VCaP (cell line): ENCODE measurements around the gene SFN.
"Not testable (repeated sequence)": the region's sequence is repeated elsewhere in the genome, so short reads cannot be mapped to it uniquely, and the experiment has no call there.

Experiments used
- H3K27ac ChIP-seq: fragments of 450-650 bp; 2 replicates; pipeline ENCODE4 v1.5.1; 2017
- TF ChIP-seq, protein P1 (sequence below): fragments of 450-650 bp; conservative IDR thresholded peaks from 2 replicates; pipeline ENCODE4 v1.5.1; 2017; ENCODE audit warnings: mild to moderate bottlenecking, moderate library complexity

Gene SFN

DNA sequence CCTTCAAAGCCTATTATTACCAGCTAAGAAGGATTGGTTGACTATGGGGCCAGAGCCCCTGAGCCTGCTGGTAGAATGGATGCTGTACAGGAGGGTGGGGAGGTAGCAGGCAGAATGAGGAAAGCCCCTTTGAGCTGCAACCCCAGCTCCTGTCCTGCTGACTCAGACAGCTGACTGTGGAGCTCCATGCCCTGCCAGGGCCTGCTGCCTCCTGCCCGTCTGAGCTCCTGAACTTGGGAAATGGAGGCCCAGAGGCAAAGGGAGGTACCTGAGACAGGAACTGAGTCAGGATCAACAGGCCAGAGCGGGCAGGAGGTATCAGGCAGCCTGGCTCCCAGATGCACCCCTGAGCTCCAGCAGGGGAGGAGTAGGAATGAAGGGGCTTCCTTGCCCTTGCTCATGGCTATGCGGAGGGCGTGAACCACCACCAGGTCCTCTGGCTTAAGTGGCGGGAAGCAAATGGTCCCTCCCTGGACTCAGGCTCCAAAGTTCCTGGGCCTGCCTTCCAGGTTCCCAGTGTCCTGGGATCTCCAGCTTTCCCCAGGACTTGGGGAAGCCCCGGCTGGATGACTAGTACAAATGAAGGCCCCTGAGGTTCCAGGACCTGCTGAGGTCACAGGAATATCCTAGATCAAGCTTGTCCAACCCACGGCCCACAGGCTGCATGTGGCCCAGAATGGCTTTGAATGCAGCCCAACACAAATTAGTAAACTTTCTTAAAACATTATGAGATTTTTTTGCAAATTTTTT lies 3.9 kb upstream of the SFN start:
- H3K27ac ChIP-seq, result no peak overlapping the region
- TF ChIP-seq, protein P1, sequence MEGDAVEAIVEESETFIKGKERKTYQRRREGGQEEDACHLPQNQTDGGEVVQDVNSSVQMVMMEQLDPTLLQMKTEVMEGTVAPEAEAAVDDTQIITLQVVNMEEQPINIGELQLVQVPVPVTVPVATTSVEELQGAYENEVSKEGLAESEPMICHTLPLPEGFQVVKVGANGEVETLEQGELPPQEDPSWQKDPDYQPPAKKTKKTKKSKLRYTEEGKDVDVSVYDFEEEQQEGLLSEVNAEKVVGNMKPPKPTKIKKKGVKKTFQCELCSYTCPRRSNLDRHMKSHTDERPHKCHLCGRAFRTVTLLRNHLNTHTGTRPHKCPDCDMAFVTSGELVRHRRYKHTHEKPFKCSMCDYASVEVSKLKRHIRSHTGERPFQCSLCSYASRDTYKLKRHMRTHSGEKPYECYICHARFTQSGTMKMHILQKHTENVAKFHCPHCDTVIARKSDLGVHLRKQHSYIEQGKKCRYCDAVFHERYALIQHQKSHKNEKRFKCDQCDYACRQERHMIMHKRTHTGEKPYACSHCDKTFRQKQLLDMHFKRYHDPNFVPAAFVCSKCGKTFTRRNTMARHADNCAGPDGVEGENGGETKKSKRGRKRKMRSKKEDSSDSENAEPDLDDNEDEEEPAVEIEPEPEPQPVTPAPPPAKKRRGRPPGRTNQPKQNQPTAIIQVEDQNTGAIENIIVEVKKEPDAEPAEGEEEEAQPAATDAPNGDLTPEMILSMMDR, result no peak

DNA sequence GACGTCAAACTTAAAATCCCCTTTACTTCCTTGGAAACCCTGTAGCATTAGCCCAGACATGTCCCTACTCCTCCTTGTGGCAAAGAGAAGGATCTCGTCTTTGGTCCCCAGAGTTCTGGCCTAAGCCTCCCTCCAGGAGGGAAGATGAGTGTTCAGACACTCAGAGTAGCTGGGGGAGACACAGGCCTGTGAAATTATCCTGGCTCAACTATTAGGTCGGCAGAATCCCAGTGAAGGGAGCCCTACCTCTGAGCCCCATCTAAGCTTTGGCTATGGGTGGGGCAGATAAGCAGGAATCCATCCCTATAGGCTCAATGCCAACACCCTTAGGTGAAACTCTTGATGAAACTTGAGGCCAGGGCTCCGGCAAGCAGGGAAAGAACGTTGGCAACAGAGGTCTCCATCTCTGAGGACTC lies 1.7 kb upstream of the SFN start:
- no peak overlapping the region for H3K27ac ChIP-seq
- TF ChIP-seq, protein P1, result no peak

DNA sequence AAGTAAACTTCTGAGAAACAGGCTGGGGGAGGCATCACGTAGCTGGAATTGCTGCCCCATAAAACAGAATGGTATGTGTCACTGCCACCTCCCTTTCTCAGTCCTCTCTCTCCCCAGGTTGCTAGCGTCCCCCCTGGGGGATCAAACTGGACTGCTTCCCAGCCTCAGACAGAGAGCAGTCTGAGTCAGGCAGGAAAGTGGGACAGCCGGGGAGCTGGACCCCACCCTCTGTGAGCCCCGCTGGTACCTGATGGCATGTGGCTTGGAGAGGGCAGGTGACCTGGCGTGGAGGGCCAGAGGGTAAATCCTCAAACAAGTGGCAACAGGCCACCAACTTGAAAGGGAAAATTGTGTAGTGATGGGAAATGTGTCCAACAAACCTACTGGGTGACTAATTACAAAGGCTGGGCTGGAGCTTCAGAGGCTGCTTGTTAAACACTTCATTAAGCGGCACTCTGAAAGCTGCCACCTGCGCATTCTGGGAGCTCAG lies 1.0 kb upstream of the SFN start:
- TF ChIP-seq, protein P1, result no peak
- H3K27ac ChIP-seq, result no peak overlapping the region

DNA sequence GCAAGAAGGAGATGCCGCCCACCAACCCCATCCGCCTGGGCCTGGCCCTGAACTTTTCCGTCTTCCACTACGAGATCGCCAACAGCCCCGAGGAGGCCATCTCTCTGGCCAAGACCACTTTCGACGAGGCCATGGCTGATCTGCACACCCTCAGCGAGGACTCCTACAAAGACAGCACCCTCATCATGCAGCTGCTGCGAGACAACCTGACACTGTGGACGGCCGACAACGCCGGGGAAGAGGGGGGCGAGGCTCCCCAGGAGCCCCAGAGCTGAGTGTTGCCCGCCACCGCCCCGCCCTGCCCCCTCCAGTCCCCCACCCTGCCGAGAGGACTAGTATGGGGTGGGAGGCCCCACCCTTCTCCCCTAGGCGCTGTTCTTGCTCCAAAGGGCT lies 732 bp downstream of the SFN start:
- TF ChIP-seq, protein P1, result no peak
- H3K27ac ChIP-seq, result peak overlapping the region; percentile 97

DNA sequence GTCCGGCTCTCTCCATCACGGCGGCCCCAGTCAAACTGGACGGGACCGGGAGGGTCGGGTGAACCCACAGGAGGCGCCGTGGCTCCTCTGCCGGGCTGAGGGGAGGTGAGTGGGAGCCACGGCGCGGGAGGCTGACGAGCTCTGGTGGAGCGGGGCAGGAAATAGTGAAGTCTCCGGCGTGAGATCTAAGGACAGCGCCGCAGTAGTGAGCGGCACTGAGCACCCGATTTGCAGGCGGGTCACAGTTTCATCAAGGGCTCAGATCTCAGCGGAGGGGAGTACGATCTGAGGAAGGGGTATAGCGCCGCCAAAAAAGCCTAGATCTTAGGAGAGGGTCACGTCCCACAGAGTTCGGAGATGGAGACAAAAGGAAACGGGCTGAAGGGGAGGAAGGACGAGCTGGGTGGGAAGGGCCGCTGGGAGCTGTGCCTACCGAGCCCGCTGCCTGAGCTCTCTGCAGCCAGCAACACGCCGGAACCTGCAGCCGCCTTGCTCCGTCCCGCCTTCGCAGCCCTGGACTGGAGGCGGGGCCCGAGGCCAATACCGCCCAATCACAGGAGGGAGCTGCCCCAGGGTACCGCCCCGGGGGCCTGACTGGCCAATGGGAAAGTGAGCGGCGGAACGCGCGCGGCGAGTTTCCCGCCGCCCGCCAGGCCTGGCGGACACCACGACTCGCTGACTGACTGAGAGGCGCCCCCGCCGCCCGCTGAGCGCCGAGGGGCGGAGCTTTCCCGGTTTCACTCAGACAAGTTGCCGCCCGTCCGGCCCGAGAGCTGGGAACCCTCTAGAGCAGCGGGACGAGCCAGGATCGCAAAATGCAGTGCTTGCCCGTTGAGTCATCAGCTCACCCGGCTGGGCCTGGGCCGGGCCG lies 1.9 kb downstream of the SFN start:
- H3K27ac ChIP-seq, result peak overlapping the region; percentile 97

DNA sequence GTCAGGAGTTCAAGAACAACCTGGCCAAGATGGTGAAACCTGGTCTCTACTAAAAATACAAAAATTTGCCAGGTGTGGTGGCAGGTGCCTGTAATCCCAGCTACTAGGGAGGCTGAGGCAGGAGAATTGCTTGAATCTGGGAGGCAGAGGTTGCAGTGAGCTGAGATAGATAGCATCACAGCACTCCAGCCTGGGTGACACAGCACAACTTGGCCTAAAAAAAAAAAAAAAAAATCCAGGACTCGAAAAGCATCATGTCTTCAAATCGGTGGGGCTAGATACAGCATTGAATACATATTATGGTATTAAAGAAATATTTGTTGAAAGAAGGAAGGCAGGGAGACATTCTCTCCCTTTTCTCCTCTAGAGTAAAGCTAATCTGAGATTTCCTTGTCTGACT lies 10.1 kb downstream of the SFN start:
- H3K27ac ChIP-seq, result not testable (repeated sequence)

More for the DNA sequence above, 1.9 kb downstream of the SFN start:
- TF ChIP-seq, protein P1, result no peak; the same call in 1 of the 2 replicates

DNA sequence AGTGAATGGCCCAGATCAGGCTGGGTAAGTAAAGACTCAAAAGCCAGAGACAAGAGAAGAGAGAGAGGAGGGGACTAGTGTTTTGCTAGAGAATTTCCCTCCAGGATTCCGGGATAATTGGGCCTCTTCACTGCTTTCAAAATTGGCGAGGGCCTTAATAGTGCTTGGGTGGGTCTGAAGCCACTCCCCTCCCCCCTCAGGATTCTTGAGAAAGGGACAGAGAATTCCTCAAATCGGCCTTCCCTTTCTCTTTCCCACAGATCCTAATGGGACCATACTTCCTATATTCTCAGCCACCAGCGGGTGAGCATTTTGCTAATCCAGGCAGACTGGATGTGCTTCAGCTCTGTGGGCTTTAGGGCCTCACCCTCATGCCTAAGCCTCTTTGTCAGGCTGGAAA lies 11.9 kb downstream of the SFN start:
- no peak overlapping the region for H3K27ac ChIP-seq
- TF ChIP-seq, protein P1, result no peak
